HK-2 (cell line): Measurements from ENCODE around the gene SLC26A3.
"Not testable (repeated sequence)": the region's sequence is repeated elsewhere in the genome, so short reads cannot be mapped to it uniquely, and the experiment has no call there.

Experiments used
- DNase-seq: peaks from one replicate; pipeline ENCODE4 v3.0.0-alpha.2; 2018; ENCODE audit not compliant: unreplicated experiment

SLC26A3 gene

GRCh38 chr7:107803009-107803610 is at the start of gene SLC26A3:
SLC26A3 (minus strand) TSS chr7:107803223; CDS start chr7:107794509, 8,714 bp downstream.
- DNase-seq, result no peak

- DNase-seq, result no peak
Observed at GRCh38 chr7:107850643-107851042, 47.6 kb upstream of the SLC26A3 start.

- DNase-seq, result no peak
Observed at GRCh38 chr7:107850216-107850615, 47.2 kb upstream of the SLC26A3 start.

- DNase-seq, result not testable (repeated sequence)
Observed at GRCh38 chr7:107848211-107848610, 45.2 kb upstream of the SLC26A3 start.

GRCh38 chr7:107847836-107848175 is 44.8 kb upstream of the SLC26A3 start:
- not testable (repeated sequence) for DNase-seq

GRCh38 chr7:107847168-107847835 is 44.3 kb upstream of the SLC26A3 start:
- DNase-seq, result no peak

- no peak for DNase-seq
Observed at GRCh38 chr7:107846324-107846723, 43.3 kb upstream of the SLC26A3 start.

GRCh38 chr7:107843184-107843583 is 40.2 kb upstream of the SLC26A3 start:
- no peak for DNase-seq

- DNase-seq, result no peak
Observed at GRCh38 chr7:107842213-107842612, 39.2 kb upstream of the SLC26A3 start.

- DNase-seq, result no peak
Observed at GRCh38 chr7:107838816-107839565, 36.0 kb upstream of the SLC26A3 start.

GRCh38 chr7:107838024-107838601 is 35.1 kb upstream of the SLC26A3 start:
- DNase-seq, result no peak

GRCh38 chr7:107837145-107837512 is 34.1 kb upstream of the SLC26A3 start:
- DNase-seq, result no peak

GRCh38 chr7:107836237-107837144 is 33.5 kb upstream of the SLC26A3 start:
- DNase-seq, result no peak

- DNase-seq, result no peak
Observed at GRCh38 chr7:107834401-107834800, 31.4 kb upstream of the SLC26A3 start.

- DNase-seq, result no peak
Observed at GRCh38 chr7:107833684-107834106, 30.7 kb upstream of the SLC26A3 start.

GRCh38 chr7:107830420-107830819 is 27.4 kb upstream of the SLC26A3 start:
- DNase-seq, result no peak

GRCh38 chr7:107828540-107828939 is 25.5 kb upstream of the SLC26A3 start:
- no peak for DNase-seq

GRCh38 chr7:107827501-107827900 is 24.5 kb upstream of the SLC26A3 start:
- no peak for DNase-seq

GRCh38 chr7:107826451-107826850 is 23.4 kb upstream of the SLC26A3 start:
- DNase-seq, result no peak

- no peak for DNase-seq
Observed at GRCh38 chr7:107824858-107825257, 21.8 kb upstream of the SLC26A3 start.

GRCh38 chr7:107818622-107819021 is 15.6 kb upstream of the SLC26A3 start:
- DNase-seq, result no peak
